IMR-90 (cell line): ENCODE data around the gene CENPS.

Source experiments
- CEBPB ChIP-seq: IDR thresholded peaks from 2 replicates; pipeline ENCODE4 v1.6.1; 2012; ENCODE audit warnings: low read depth, low read length, improper control_type of control experiment
- FOS ChIP-seq: fragments of 150-350 bp; IDR thresholded peaks from 2 replicates; pipeline ENCODE4 v1.6.1; 2016; ENCODE audit warnings: low read depth, low read length
- MXI1 ChIP-seq: IDR thresholded peaks from 2 replicates; pipeline ENCODE4 v1.6.1; 2012; ENCODE audit warnings: low read depth, mild to moderate bottlenecking, low read length, moderate library complexity, borderline replicate concordance
- POLR2A ChIP-seq: IDR thresholded peaks from 2 replicates; pipeline ENCODE4 v1.6.1; 2012; ENCODE audit warnings: mild to moderate bottlenecking, low read depth, low read length
- RFX5 ChIP-seq: IDR thresholded peaks from 2 replicates; pipeline ENCODE4 v1.8.0; 2012; ENCODE audit warnings: low read depth, mild to moderate bottlenecking, low read length, moderate library complexity
- TF ChIP-seq, protein P1 (sequence below): conservative IDR thresholded peaks from 2 replicates; pipeline ENCODE4 v1.5.1; 2012; ENCODE audit warnings: mild to moderate bottlenecking, low read depth, low read length, improper control_type of control experiment
- TF ChIP-seq, protein P2 (sequence below): fragments of 150-350 bp; IDR thresholded peaks from 2 replicates; pipeline ENCODE4 v1.6.1; 2017; ENCODE audit warnings: mild to moderate bottlenecking, antibody characterized with exemption, low read length, low read depth

DNA sequence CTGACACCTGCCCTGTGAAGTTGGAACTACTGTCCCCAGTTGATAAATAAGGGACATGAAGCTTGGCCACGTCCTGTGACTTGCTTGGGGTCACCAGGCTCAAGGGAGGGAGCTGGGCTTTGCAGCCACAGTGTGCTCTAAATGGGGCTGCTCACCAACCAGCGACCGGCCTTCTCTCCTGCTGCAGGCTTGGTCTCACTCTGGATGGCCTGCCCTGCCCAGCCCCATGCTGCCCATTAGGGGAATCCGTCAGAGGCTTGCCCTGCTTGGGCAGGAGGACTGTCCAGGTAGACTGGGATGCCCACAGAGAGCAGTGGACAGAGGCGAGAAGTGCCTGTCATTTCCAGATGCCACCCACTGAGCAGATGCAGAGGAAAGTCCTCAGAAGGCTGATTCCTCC lies 1.2 kb upstream of the CENPS start:
- TF ChIP-seq, protein P1, sequence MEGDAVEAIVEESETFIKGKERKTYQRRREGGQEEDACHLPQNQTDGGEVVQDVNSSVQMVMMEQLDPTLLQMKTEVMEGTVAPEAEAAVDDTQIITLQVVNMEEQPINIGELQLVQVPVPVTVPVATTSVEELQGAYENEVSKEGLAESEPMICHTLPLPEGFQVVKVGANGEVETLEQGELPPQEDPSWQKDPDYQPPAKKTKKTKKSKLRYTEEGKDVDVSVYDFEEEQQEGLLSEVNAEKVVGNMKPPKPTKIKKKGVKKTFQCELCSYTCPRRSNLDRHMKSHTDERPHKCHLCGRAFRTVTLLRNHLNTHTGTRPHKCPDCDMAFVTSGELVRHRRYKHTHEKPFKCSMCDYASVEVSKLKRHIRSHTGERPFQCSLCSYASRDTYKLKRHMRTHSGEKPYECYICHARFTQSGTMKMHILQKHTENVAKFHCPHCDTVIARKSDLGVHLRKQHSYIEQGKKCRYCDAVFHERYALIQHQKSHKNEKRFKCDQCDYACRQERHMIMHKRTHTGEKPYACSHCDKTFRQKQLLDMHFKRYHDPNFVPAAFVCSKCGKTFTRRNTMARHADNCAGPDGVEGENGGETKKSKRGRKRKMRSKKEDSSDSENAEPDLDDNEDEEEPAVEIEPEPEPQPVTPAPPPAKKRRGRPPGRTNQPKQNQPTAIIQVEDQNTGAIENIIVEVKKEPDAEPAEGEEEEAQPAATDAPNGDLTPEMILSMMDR: no peak
- TF ChIP-seq MXI1 (no peak), CEBPB (no peak), RFX5 (no peak), POLR2A (no peak), FOS (no peak)
- TF ChIP-seq, protein P2, sequence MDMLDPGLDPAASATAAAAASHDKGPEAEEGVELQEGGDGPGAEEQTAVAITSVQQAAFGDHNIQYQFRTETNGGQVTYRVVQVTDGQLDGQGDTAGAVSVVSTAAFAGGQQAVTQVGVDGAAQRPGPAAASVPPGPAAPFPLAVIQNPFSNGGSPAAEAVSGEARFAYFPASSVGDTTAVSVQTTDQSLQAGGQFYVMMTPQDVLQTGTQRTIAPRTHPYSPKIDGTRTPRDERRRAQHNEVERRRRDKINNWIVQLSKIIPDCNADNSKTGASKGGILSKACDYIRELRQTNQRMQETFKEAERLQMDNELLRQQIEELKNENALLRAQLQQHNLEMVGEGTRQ: no peak
